GF-D8 (cell line): ENCODE data around the gene NRF1.

Experiments used
- DNase-seq: peaks from one replicate; lab custom pipeline; 2025; lab: John Stamatoyannopoulos, UW

The NRF1 gene

GRCh38 chr7:129771201-129771927, 159.8 kb downstream of the NRF1 start:
- DNase-seq = no peak

DNA sequence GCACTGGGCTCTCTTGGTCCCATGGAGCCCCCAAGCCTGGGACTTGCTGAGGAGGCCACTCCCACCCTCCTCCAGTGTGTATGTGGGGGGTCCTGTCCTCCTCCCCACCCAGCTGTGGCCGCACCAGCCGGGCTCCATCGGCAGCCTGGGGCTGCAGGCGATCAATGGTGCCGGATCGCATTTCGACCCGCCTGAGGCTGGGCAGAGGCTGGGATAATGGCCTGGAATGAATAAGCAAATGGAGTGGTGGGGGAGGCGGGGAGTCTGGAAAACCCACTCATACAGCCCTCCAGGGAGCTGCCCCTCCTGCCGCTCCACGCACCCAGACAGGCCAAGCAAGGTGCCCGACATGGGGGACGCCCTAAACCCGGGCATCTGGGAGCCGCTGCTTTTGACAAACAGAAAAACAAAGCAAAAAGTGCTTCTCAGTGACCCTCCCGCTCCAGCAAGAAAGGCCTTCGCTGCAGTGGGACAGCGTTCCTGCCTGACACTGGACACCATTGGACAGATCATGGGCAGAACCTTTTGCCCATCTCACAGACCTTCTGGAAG, 160.5 kb downstream of the NRF1 start:
- no peak for DNase-seq

- no peak for DNase-seq
Observed at GRCh38 chr7:129772646-129773280, 161.2 kb downstream of the NRF1 start.

DNA sequence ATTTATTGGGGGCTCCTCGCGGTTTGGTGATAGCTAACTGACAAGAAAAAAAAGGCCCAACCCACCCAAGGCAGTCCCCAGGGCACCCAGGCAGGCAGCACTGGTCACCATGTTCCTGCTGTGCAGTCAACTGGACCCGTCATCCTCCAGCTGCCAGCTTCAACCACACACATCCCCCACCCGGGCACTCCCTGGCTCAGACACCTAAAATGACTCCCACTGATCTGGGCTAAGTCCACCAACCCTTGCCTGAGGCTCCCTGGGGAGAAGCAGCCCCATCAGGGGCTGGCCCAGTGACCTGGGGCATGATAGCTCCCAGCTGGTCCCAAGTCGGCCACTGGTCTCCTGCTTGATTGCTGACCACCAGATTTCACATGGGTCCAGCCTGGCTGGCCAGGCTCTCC, 161.8 kb downstream of the NRF1 start:
- DNase-seq = no peak

- DNase-seq = no peak
Observed at GRCh38 chr7:129773871-129774270, 162.4 kb downstream of the NRF1 start.

DNA sequence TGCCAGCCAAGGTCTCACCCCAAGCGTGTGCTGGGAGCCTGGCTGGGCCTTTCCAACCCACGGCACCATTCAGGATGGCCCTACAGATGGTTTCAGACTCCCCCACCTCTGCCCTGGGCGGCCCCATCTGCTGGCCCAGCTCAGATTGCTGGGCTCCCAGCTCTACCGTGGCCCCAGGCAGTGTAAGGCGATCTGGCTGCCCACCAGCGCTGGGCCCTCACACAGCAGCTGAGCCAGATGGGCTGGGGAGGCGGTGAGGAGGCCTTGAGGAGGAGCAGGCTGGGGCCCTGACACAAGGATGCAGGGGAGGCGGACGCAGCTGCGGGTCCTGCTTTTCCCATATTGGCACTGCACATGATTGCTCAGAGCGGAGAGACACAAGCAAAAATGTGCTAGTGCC, 162.8 kb downstream of the NRF1 start:
- DNase-seq = no peak

DNA sequence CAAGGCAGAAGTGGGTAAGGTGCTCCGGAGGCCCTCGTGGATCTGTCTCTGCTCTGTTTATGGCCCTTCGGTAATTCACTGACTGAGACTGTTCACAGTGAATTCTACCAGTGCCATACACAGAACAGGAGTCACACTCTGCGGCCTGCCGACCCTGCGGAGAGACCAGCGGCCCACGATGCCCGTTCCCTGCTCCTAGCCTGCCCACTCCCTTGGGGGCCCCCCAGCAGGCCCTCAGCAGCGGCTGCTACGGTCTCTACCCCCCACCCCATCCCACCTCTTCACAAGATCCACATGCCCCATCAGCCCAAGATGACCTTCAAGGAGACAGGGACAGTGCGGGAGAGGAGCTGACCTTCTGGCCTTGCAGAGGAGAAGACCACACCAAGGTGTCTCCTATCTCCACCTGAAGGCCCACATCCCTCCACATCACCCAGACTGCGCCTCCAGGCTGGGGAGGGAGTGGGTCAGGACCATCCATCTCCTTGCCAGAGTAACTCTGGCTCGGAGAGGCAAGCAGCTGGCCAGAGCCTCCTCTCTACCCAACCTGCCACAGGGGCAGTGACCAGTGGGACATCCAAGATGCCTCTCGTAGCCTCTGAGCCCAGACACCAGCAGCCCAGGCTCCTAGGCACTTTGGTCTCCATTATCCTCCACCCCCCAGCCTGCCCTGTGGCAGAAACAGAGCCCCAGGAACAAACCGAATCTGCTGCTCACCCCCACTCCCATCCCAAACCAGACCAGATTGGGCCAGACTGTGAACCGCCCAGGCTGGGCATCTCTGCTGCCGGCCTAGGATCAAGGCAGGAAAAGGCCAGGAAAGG, 163.6 kb downstream of the NRF1 start:
- no peak for DNase-seq

DNA sequence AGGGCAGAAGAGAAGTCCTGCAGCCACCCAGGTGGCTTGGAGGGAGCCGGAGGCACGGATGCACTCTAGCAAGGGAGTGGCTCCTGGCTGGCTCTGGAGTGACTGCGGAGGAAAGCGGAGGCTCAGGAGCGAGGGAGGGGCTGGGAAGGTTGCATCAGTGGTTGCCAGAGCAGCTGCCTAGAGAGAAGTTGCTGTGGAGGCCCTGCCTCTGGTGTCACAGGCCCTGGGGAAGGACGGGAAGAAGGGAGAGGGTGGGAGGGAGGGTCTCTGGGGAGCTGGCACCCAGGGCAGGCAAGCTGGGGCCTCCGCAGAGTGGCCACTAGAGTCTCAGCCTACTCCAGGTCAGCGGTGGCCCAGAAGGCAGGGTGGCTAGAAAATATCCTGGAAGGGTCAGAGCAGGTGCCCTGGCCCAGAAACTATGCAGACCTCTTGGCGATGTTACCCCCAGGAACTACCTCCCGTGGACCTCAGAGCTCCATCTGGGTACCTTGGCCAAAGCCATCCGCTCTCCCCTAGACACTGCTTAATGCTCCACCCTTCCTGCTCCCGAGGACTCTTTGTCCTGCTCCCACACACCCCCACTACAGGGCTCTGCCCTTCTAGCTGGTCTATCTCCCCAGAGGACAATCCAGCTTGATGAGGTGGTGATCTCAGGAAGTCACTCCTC, 164.3 kb downstream of the NRF1 start:
- DNase-seq = no peak

DNA sequence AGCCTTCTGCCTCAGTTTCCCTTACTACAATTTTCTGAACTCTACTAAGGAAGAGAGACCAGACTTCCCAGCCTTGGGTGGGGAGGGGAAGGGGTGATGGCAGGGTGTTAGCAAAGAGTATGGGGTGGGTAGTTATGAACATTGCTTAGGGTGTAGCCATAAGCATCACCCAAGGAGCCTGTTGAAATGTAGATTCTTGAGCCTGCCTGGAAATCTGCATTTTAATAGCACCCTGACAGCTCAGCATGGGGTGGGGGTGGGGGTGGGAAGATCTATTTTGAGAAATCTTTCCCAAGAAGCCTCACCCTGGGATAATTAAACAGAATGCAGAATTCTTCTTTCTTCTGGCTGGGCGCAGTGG, 164.8 kb downstream of the NRF1 start:
- no peak for DNase-seq

DNA sequence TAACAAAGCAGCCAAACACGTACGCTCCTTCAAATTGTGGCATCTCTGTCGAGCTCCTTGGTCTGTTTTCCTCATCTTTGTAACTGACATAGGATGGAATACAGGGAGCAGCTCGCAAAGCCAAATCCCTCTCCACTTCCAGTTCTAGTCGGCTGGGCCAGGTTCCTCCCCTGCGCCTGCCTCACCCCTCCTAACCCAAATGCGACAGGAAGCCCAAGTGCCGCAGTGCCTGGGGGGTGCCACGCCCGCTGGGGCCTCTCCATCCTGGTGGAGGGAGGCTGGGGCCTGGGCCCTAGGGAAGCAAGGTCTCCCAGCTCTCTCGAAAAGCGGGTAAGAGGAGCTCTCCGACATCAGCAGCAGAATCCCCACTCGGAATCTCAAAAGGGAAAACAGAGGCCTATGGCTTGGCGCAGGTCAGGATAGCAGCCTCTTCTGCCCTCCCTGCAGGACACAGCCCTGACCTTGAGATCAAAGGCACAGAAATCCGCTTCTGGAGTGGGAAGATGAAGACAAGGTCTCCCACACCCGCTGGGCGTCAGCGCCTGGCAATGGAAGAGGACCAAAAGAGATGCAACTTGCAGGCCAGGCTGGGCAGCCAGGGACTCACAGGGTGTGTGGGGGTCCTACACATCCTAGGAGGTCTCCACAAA, 165.8 kb downstream of the NRF1 start:
- no peak for DNase-seq

DNA sequence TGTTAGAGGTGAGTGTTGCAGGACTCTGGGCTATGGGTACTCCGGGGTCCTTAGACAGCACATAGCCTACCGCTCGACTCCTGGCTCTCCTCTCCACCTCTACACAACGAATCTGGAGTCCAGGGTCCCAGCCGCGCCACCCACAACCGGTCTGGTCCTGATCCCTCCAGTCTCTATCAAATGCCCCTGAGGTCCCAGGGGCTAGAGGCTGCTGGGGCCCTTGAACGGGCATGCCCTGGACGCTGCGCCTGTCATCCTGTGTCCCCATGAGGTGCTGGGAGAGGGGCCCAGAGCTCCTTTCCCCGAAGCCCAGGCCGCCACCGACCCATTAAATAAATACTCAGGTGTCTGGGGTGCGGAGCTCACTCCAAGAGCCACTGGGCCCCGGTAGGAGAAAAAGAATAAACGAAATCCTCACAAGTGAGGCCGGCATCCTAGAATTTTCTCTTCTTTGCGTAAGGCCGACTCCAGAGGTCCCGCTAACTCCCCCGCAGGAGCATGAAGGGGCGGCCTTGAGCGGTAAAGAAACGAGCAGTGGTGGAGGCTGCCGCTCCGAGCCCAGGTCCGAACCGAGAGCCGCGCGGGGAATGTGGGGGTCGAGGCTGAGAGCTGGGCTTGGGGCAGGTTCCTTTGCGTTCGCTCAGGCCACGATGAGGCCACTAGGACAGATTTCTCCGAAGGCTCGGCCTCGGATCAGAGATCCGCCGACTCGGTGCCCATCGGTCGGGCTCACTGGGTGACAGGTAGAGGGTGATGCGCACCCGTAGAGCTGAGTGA, 166.7 kb downstream of the NRF1 start:
- no peak for DNase-seq

DNA sequence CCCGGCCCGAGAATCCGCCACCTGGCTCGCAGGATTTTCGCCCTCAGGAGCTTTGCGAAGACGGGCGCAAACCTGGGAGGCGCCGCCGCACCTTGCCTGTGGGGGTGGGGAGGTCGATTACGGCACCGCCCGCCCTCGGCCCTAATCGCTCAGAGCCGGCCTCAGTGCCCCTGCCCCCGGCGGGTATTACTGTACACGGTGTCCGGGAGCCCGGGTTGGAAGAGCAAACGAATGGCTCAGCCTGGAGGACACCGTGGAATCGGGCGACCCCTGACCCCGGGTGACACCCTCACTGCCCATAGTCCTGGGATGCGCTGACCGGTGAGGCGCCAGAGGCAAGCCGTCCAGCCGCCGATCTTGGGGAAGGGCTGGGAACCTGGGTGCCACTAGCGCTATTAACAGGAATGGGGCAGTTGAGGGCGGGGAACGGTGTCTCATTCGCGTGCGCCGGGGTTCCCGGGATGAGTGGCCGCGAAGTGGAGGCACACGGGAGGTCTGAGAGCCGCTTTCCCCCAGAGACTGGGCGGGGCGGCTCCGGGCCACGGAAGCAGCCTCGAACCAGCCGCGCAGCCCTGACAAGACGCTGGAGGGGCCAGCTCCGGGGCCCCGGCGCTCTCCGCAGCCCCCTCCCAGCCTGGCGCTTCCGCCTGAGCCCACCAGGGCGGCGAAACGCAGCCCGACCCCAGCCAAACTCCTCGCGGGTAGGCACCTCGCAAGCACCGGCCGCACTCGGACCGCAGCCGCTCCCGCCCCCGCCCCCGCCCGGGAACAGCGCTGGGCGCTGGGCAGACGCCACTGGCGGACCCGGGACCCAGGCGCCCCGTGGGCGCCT, 167.5 kb downstream of the NRF1 start:
- DNase-seq = no peak

DNA sequence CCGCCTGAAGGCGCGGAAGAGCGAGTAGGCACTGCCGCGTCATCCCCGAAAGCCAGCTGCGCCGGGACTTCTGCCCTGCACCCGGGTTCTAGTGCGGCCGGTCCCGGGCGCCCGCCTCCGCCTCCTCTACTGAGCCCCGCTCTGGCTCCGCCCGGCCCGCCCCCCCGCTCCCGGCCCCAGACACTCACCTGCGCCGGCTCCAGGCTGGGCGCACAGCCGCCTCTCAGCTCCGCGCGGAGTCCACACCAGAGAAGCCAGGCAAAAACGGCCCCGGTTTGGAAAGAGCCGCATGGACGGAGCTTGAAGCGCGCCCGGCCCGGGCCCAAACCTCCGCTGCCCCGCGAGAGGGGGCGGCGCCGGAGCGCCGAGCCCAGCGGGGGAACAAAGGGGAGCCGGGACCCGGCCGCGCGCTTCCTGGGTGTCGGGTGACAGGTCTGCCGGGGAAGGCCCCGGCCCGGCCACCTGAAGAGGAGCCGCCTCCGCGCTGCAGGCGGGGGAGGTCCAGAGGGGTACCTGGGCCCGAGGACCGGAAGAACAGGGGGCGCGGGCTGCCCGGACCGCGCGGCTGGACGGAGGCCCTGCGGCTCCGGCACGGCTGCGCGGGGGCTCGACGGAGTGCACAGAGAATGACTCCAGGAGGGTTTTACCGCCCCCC, 168.2 kb downstream of the NRF1 start:
- DNase-seq = no peak

GRCh38 chr7:129780257-129780973, 168.9 kb downstream of the NRF1 start:
- no peak for DNase-seq

DNA sequence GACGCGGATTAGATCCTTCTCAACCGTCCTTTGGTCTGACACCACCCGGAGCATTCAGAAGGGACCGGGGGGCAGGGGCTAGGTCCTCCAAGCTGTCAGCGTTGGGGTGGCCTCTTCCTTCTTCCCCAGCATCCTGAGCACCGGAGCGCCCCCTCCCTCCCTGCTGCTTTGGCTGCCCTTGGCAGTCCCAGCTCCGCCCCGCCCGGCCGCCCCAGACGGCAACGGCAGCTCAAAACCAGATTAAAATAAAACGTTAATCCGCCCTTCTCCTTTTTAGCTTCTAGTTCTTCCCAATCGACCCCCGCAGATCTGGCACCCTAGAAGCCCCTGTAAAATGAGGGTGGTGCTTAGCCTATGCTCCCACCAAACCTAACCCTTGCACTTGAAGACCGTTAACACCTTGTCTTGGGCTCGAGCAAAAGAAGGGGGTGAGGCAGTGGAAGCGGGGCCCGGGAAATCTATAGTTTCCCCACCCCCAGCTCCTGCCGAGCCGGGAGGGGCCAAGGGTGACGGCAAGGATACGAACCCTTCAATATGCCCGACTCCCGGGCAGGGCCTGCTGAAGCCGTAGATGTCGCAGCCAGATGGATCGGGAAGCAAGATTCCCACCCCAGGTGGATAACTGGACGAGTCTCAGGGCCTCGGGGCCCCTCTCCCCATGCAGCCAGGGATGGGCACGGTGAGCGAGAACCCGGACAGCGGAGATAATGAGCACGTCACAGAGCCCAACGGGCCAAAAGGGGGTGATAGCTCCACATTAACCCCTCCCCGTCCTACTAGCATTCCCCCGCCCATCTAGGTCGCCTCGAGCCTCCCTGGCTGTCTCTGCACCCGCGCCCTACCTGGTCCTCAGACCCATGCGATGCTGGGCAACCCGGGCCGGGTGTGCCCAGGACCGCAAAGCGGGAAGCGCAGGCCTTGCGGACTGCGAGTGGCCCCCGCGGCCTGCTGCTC, 169.7 kb downstream of the NRF1 start:
- no peak for DNase-seq

GRCh38 chr7:129781928-129782817, 170.7 kb downstream of the NRF1 start:
- DNase-seq = no peak
